Thymus (tissue), 11 donors: ENCODE results near the gene GCN1. TPM values are rescaled to one million over a fixed set of nuclear protein-coding genes. Genes with fewer than 3 reads are reported as not detected.
A peak's percentile ranks its signal among the peaks of the same experiment; 100 is the strongest.
"Not testable (repeated sequence)": the region's sequence is repeated elsewhere in the genome, so short reads cannot be mapped to it uniquely, and the experiment has no call there.

Experiments
- DNase-seq, 9 donors: peaks; one replicate each; pipeline ENCODE4 v3.0.0-alpha.2; 2013; ENCODE audit warnings: low spot score in 9 of 9, low read depth in 6 of 9, missing footprints in 1 of 9
- H3K27ac ChIP-seq, 2 donors: one replicate each; pipeline ENCODE4 v1.5.1; 2013; ENCODE audit warnings: control low read depth in 1 of 2, low read depth in 1 of 2, low read length in 1 of 2, mild to moderate bottlenecking in 1 of 2, moderate library complexity in 1 of 2
- H3K27me3 ChIP-seq, 2 donors: one replicate each; pipeline ENCODE4 v1.5.1; 2013; ENCODE audit warnings: low read length in 1 of 2; ENCODE audit not compliant: control insufficient read depth in 2 of 2, insufficient read depth in 1 of 2
- H3K36me3 ChIP-seq, 2 donors: one replicate each; pipeline ENCODE4 v1.5.1; 2013; ENCODE audit warnings: low read length in 1 of 2, mild to moderate bottlenecking in 1 of 2, moderate library complexity in 1 of 2; ENCODE audit not compliant: control insufficient read depth in 2 of 2, insufficient read depth in 2 of 2
- H3K4me1 ChIP-seq, 2 donors: one replicate each; pipeline ENCODE4 v1.5.1; 2013; ENCODE audit warnings: low read length in 2 of 2; ENCODE audit not compliant: control insufficient read depth in 2 of 2, insufficient read depth in 2 of 2
- H3K4me3 ChIP-seq, 2 donors: one replicate each; pipeline ENCODE4 v1.5.1; 2013; ENCODE audit warnings: low read length in 2 of 2, control low read depth in 1 of 2, mild to moderate bottlenecking in 1 of 2
- H3K9me3 ChIP-seq, 2 donors: one replicate each; pipeline ENCODE4 v1.5.1; 2013; ENCODE audit warnings: low read length in 1 of 2, mild to moderate bottlenecking in 1 of 2; ENCODE audit not compliant: control insufficient read depth in 2 of 2, insufficient read depth in 1 of 2
- WGBS: extraction: QIAGEN DNeasy Blood & Tissue Kit; methylation state at CpG from one replicate; pipeline ENCODE4 v1.1.7; 2013; 5-methylcytosine and 5-hydroxymethylcytosine counted together
- polyA plus RNA-seq: library from polyadenylated mRNA; stranded (reverse); fragments of 200-250 nt; gene quantifications from one replicate; pipeline ENCODE4 v1.2.3, GENCODE V29; 2013
- total RNA-seq: library from RNA; stranded (reverse); fragments of 120-200 nt; gene quantifications from one replicate; pipeline ENCODE4 v1.2.4, GENCODE V29; 2013
- donor health status: healthy.

Gene GCN1
- total and polyA plus RNA-seq, 2 donors: 22.4 to 34.5 TPM

DNA sequence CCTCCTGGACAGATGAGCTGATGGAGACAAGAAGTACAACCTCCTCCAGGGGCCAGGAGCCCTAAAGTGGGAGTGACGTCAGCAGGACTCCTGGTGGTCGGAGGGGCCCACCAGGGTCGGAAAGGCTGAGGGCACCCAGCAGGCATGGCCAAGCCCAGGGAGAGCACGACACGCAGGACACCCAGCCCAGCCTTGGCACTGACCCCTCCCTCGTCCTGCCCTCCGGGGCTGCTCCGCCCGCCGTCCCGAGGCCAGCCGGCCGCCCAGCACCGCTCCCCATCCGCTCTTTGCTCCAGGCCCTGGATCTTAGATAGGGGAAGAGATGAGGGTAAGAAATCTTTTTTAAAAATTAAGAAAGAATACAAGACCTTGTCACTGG is 20.8 kb upstream of the GCN1 start:
- Histone ChIP-seq H3K4me1 (no peaks in the 10 kb centered on the region), H3K36me3 (peaks cover 33 to 39% of the 10 kb centered on the region in 2 donors), H3K4me3 (no peak overlapping the region), H3K9me3 (no peaks in the 10 kb centered on the region), H3K27ac (no peak overlapping the region), H3K27me3 (no peaks in the 10 kb centered on the region)
- 99% methylated on average over 15 of the region's 15 CpGs for WGBS
- DNase-seq: no peak

DNA sequence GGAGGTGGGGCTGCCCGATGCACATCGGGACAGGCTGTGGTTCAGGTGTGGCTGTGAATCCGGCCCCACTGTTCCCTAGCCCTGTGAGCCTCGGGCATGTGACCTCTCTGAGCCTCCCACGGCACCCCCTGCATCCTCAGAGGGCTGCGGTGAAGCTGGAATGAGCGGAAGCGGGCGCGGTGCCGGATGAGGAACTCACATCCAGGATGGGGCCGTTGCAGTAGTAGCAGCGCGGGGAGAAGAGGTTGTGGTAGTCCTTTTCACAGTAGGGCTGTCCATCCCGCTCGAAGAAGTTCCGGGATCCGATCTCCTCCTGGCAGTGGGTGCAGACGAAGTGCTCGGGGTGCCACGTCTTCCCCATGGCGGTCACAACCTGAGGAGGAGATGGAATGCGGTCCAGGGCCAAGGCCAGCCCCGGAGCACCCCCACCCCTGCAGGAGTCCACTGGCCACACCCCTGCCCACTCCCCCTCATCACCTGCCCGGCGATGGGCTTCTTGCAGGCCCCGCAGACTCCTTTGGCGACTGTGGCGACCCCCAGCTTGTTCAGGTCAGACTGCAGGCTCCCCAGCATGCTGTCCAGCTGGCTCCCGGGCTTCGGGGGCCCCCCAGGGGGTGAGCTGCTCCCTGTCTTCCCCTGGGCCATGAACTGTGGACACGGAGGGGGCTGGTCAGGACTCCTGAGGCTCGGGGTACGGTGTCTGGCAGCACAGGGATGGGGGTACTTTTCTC is 20.3 kb upstream of the GCN1 start:
- DNase-seq: no peak
- Histone ChIP-seq H3K4me3 (no peak overlapping the region), H3K36me3 (peaks cover 38 to 39% of the 10 kb centered on the region in 2 donors), H3K4me1 (no peaks in the 10 kb centered on the region), H3K27me3 (no peaks in the 10 kb centered on the region), H3K27ac (no peak overlapping the region), H3K9me3 (no peaks in the 10 kb centered on the region)
- WGBS: 97% methylated on average over 34 of the region's 34 CpGs

DNA sequence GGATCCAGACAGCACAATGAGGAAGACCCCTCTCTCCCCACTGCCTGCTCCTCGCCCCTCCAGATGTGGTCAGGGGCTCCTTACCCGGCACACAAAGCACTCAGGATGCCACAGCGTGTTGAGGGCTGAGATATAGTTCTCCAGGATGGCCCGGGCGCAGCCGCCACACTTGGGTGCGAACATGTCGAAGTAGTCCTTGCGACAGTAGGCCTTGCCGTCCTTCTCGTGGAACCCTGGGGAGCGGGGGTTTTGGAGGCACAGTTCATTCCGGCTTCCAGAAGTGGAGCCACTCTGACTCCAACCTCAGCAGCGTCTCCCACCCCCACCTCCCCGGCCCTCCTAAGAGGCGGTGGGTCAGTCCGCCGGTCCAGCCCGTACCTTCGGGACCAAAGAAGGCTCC is 19.2 kb upstream of the GCN1 start:
- Histone ChIP-seq H3K4me3 (no peak overlapping the region), H3K27ac (no peak overlapping the region), H3K9me3 (no peaks in the 10 kb centered on the region), H3K36me3 (peaks cover 34 to 38% of the 10 kb centered on the region in 2 donors), H3K27me3 (no peaks in the 10 kb centered on the region), H3K4me1 (no peaks in the 10 kb centered on the region)
- DNase-seq: no peak
- WGBS: 98% methylated on average over 20 of the region's 20 CpGs

DNA sequence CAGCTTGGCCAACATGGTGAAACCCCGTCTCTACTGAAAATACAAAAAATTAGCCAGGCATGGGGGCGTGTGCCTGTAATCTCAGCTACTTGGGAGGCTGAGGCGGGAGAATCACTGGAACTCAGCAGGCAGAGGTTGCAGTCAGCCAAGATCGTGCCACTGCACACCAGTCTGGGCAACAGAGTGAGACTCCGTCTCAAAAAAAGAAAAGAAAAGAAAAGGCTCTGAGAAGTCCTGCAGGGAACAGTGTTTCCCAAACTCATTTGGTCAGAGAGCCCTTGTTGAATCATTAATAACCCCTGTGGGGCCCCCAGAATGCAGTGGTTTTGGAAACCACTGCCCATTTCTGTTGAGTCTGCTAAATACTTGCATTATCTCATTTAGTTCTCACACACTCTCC is 18.7 kb upstream of the GCN1 start:
- not testable (repeated sequence) for H3K27me3 ChIP-seq, H3K4me1 ChIP-seq, H3K4me3 ChIP-seq, DNase-seq, H3K27ac ChIP-seq, H3K9me3 ChIP-seq
- H3K36me3 ChIP-seq: peaks cover 32 to 38% of the 10 kb centered on the region in 2 donors
- 98% methylated on average over 5 of the region's 5 CpGs for WGBS

DNA sequence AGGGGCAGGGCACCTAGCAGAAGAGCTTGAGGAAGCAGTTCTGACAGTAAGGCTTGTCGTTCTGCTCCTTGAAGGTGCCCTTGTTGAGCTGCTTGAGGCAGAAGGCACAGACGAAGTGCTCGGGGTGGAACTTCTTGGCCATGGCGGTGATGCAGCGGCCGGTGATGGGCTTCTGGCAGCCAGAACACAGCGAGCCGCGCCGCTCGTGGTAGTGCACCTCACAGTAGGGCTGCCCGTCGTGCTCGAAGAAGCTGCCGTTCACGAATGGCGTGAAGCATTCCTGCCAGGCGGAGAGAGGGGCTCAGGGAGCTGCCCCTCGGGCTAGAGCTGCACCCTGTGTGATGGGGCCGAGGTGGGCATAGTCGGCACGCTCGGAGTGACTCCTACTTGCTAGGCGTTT is 17.8 kb upstream of the GCN1 start:
- WGBS: 98% methylated on average over 24 of the region's 24 CpGs
- H3K4me3 ChIP-seq: no peak overlapping the region
- peaks cover 36 to 43% of the 10 kb centered on the region in 2 donors for H3K36me3 ChIP-seq
- no peak for DNase-seq
- H3K27ac ChIP-seq: no peak overlapping the region
- no peaks in the 10 kb centered on the region for H3K27me3 ChIP-seq
- H3K4me1 ChIP-seq: no peaks in the 10 kb centered on the region
- no peaks in the 10 kb centered on the region for H3K9me3 ChIP-seq

DNA sequence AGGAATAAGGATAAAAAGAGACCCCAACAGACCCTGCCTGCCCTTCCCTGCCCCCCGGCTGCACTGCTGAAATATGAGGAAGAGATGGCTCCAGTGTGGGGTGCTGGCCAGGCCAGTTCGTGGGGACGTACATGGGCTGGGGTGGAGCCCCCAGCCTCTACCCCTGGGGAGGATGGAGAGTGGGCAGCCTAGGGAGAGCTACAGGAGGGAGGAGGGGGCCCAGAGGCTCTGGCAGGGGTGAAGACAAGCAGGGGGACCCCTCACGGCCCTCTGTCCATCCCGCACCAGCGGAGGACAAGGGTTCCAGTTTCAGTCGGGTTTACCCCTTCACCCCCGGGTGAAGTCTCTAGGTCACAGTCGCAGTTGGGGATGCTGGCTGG is 17.4 kb upstream of the GCN1 start:
- DNase-seq: no peak
- H3K27me3 ChIP-seq: no peaks in the 10 kb centered on the region
- H3K36me3 ChIP-seq: peaks cover 39 to 46% of the 10 kb centered on the region in 2 donors
- 97% methylated on average over 9 of the region's 9 CpGs for WGBS
- H3K27ac ChIP-seq: no peak overlapping the region
- H3K9me3 ChIP-seq: no peaks in the 10 kb centered on the region
- H3K4me1 ChIP-seq: no peaks in the 10 kb centered on the region
- no peak overlapping the region for H3K4me3 ChIP-seq

DNA sequence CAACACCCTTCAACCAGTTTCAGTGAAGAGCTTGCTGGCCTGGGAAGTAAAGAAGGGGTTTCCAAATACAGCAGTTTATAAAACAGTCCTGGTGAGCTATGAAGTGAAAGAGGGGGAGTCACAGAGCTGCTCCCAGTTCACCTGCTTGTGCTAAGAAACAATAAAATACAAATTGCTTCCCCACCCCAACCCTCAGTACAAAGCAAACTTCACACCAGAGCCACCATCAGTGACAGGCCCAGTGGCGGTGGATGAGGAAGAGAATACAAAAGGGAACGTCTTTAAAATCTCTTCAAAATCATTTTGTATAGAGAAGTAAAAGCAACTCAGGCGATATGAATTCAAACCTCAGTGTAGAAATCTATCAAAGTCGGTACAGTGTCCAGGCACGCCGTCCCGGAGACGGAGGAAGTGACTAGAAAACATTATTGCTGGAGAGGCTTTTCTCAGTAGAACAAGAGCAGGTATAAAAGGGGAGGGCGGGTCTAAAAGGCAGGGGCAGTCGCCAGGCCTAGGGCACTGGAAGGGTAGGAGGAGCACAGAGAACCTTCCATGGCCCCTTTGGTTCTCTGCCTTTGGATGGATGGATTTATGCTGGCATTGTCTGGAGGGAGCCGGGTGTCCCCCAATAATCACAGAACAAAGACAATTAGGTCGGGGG is 16.9 kb upstream of the GCN1 start:
- 97% methylated on average over 12 of the region's 12 CpGs for WGBS
- H3K36me3 ChIP-seq: peaks cover 39 to 46% of the 10 kb centered on the region in 2 donors
- H3K4me1 ChIP-seq: no peaks in the 10 kb centered on the region
- H3K27me3 ChIP-seq: no peaks in the 10 kb centered on the region
- H3K27ac ChIP-seq: peak overlapping the region in 1 of 2 donors; percentile 8
- H3K4me3 ChIP-seq: no peak overlapping the region
- H3K9me3 ChIP-seq: no peaks in the 10 kb centered on the region
- DNase-seq: no peak

DNA sequence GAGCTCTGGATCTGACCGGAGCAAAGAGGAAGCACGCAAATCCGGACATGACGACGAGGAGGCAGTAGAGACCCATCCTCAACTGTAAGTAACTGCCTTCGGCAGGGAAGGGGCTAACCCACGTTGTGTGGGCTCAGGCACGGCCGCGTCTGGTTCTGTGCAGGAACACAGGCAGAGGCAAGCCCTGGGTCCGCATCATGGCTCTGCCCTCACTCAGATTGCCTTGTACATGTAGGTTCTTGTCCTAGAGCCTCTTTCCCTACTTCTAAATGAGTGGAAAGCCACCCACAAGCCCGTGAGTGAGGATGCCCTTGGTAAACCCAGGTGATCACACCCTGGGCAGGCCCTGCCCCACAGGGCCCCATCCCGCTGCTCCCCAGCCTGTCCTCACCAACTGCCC is 15.3 kb upstream of the GCN1 start:
- peak overlapping the region; percentile 37 to 52 for H3K27ac ChIP-seq
- H3K4me1 ChIP-seq: no peaks in the 10 kb centered on the region
- DNase-seq: no peak
- WGBS: 95% methylated on average over 13 of the region's 13 CpGs
- no peaks in the 10 kb centered on the region for H3K27me3 ChIP-seq
- no peaks in the 10 kb centered on the region for H3K9me3 ChIP-seq
- peaks cover 35 to 46% of the 10 kb centered on the region in 2 donors for H3K36me3 ChIP-seq
- no peak overlapping the region for H3K4me3 ChIP-seq

DNA sequence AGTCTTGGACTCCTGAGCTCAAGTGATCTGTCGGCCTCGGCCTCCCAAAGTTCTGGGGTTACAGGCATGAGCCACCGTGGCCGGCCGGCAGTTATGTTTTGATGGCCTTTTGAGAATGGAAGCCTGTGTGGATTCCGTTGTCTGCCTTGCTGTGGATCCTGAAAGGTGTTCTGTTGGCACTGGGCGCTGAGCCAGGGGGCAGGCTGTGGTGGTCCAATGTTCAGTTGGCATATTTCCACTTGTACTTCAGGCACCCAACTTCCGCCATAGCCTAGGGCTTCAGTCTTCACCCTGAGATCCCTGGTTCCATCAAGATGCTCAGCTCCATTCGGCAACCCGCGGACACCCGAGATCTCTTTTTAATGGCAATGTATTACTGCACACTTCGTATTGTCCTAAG is 12.7 kb upstream of the GCN1 start:
- WGBS: over 99% methylated on average over 13 of the region's 13 CpGs
- DNase-seq: no peak
- H3K4me3 ChIP-seq: no peak overlapping the region
- no peaks in the 10 kb centered on the region for H3K27me3 ChIP-seq
- peaks cover 23 to 31% of the 10 kb centered on the region in 2 donors for H3K36me3 ChIP-seq
- no peaks in the 10 kb centered on the region for H3K9me3 ChIP-seq
- peaks cover 0 to 2% of the 10 kb centered on the region in 2 donors for H3K4me1 ChIP-seq
- H3K27ac ChIP-seq: no peak overlapping the region
